Right lobe of liver (tissue), 4 donors: Measurements from ENCODE around the gene RAB35.

Experiments
- CTCF ChIP-seq, 4 donors: fragments of 200-600 bp in 3 of 4; fragments of 450-650 bp in 1 of 4; IDR thresholded peaks; one replicate each; pipeline versions ENCODE4 v1.5.1 to v1.8.0; 2016 to 2022; ENCODE audit warnings: antibody characterized with exemption in 4 of 4, mild to moderate bottlenecking in 2 of 4
- POLR2A ChIP-seq: fragments of 450-650 bp; IDR thresholded peaks from one replicate; pipeline ENCODE4 v1.6.1; 2017; ENCODE audit warnings: antibody characterized with exemption, mild to moderate bottlenecking
- donor health status: DM: no; HTN: no; CAD: no.
- donor health status: DM: no; HTN: no; CAD: no.
- donor health status: DM: no; HTN: yes; CAD: no.

GRCh38 chr12:120119271-120119973 is 2.9 kb upstream of the RAB35 start:
- TF ChIP-seq POLR2A (no peak), CTCF (IDR thresholded peaks at IDR 0.05) (no peak)
